CD8-positive, alpha-beta memory T cell (primary cell): Measurements from ENCODE around the gene JAG1. TPM values are rescaled to one million over a fixed set of nuclear protein-coding genes. Genes with fewer than 3 reads are reported as not detected.

Source experiments
- CTCF ChIA-PET: fragments of 350-600 bp; sonication (Branson Sonifier 250); formaldehyde crosslinking; loops from one replicate; lab custom pipeline; 2021; ENCODE audit warnings: antibody characterized with exemption; lab: Charles Lee
- POLR2A ChIA-PET: fragments of 350-600 bp; sonication (Branson Sonifier 250); formaldehyde crosslinking; loops from one replicate; lab custom pipeline; 2021; ENCODE audit warnings: antibody characterized with exemption; lab: Charles Lee
- DNase-seq, 5 donors: peaks; one replicate each; pipeline versions ENCODE4 v3.0.0 to v3.0.0-alpha.2; 2020 to 2022; ENCODE audit warnings: mixed read lengths in 1 of 5
- H3K27ac ChIP-seq: one replicate; pipeline ENCODE4 v1.7.0; 2013; ENCODE audit warnings: low read depth, mild to moderate bottlenecking, low read length, moderate library complexity
- H3K27me3 ChIP-seq: 2 replicates; pipeline ENCODE4 v1.7.0; 2013; ENCODE audit warnings: low read length, mild to moderate bottlenecking; ENCODE audit not compliant: insufficient read depth, poor library complexity, severe bottlenecking
- H3K36me3 ChIP-seq: 2 replicates; pipeline ENCODE4 v1.7.0; 2013; ENCODE audit warnings: mild to moderate bottlenecking, low read length, moderate library complexity; ENCODE audit not compliant: insufficient read depth
- H3K4me1 ChIP-seq: 2 replicates; pipeline ENCODE4 v1.7.0; 2013; ENCODE audit warnings: mild to moderate bottlenecking, low read length, moderate library complexity; ENCODE audit not compliant: insufficient read depth
- H3K4me3 ChIP-seq: 2 replicates; pipeline ENCODE4 v1.7.0; 2013; ENCODE audit warnings: mild to moderate bottlenecking, low read length
- H3K9me3 ChIP-seq: 2 replicates; pipeline ENCODE4 v1.7.0; 2013; ENCODE audit warnings: mild to moderate bottlenecking, low read length
- H3K27ac Mint-ChIP-seq, 8 donors: one replicate each; pipeline ENCODE4 v1.8.0; 2020 to 2021; ENCODE audit warnings: mixed read lengths in 8 of 8, mild to moderate bottlenecking in 6 of 8, inconsistent platforms in 3 of 8, moderate library complexity in 3 of 8
- H3K27me3 Mint-ChIP-seq, 2 donors: one replicate each; pipeline ENCODE4 v1.8.0; 2020 to 2021; ENCODE audit warnings: mixed read lengths in 2 of 2, mild to moderate bottlenecking in 1 of 2, moderate library complexity in 1 of 2
- H3K36me3 Mint-ChIP-seq, 3 donors: one replicate each; pipeline ENCODE4 v1.8.0; 2020 to 2021; ENCODE audit warnings: mixed read lengths in 3 of 3, inconsistent platforms in 1 of 3, mild to moderate bottlenecking in 1 of 3
- H3K4me1 Mint-ChIP-seq, 3 donors: one replicate each; pipeline ENCODE4 v1.8.0; 2020 to 2021; ENCODE audit warnings: mixed read lengths in 3 of 3, inconsistent platforms in 1 of 3, mild to moderate bottlenecking in 1 of 3
- H3K4me3 Mint-ChIP-seq, 7 donors: one replicate each; pipeline ENCODE4 v1.8.0; 2020 to 2021; ENCODE audit warnings: mixed read lengths in 7 of 7, mild to moderate bottlenecking in 6 of 7, moderate library complexity in 4 of 7, inconsistent platforms in 2 of 7
- H3K9me3 Mint-ChIP-seq, 5 donors: one replicate each; pipeline ENCODE4 v1.8.0; 2020 to 2022; ENCODE audit warnings: mixed read lengths in 5 of 5, mild to moderate bottlenecking in 3 of 5, moderate library complexity in 2 of 5, inconsistent platforms in 1 of 5
- polyA plus RNA-seq: library from polyadenylated mRNA; unstranded; fragments of 300-500 nt; fragmentation: Illumina TruSeq; gene quantifications from one replicate; pipeline ENCODE4 v1.2.3, GENCODE V29; 2021
- total RNA-seq, 2 experiments: library from RNA; stranded (reverse); gene quantifications; one replicate each; pipeline ENCODE4 v1.2.3, GENCODE V29; 2021

Gene JAG1
- total and polyA plus RNA-seq, 3 experiments from 2014 or later = 0.11 to 0.24 (median 0.24) TPM

GRCh38 chr20:10707791-10708190, 34.0 kb upstream of the JAG1 start:
- peaks cover 0 to 3% (median 0%) of the 10 kb centered on the region in 5 donors for H3K9me3 Mint-ChIP-seq
- no peaks in the 10 kb centered on the region for H3K9me3 ChIP-seq
- H3K27me3 ChIP-seq = no peaks in the 10 kb centered on the region
- ChIA-PET CTCF (no interaction called here), POLR2A (no interaction called here)
- no peak overlapping the region for H3K27ac Mint-ChIP-seq
- no peak overlapping the region for H3K27ac ChIP-seq
- no peaks in the 10 kb centered on the region for H3K4me1 ChIP-seq
- H3K36me3 Mint-ChIP-seq = no peaks in the 10 kb centered on the region
- no peaks in the 10 kb centered on the region for H3K4me1 Mint-ChIP-seq
- no peak for DNase-seq
- H3K36me3 ChIP-seq = no peaks in the 10 kb centered on the region
- no peak overlapping the region for H3K4me3 ChIP-seq
- H3K27me3 Mint-ChIP-seq = peaks cover 2 to 25% of the 10 kb centered on the region in 2 donors
- H3K4me3 Mint-ChIP-seq = no peak overlapping the region

GRCh38 chr20:10707068-10707467, 33.3 kb upstream of the JAG1 start:
- no peak overlapping the region for H3K4me3 ChIP-seq
- H3K27me3 ChIP-seq = no peaks in the 10 kb centered on the region
- no peak overlapping the region for H3K27ac ChIP-seq
- H3K4me1 ChIP-seq = no peaks in the 10 kb centered on the region
- Mint-ChIP-seq H3K27ac (no peak overlapping the region), H3K4me1 (no peaks in the 10 kb centered on the region), H3K36me3 (no peaks in the 10 kb centered on the region), H3K4me3 (no peak overlapping the region), H3K9me3 (peaks cover 0 to 3% (median 0%) of the 10 kb centered on the region in 5 donors), H3K27me3 (peaks cover 2 to 25% of the 10 kb centered on the region in 2 donors)
- no peaks in the 10 kb centered on the region for H3K36me3 ChIP-seq
- DNase-seq = no peak
- CTCF ChIA-PET = no interaction called here
- no peaks in the 10 kb centered on the region for H3K9me3 ChIP-seq
- POLR2A ChIA-PET = no interaction called here

GRCh38 chr20:10706460-10706811, 32.6 kb upstream of the JAG1 start:
- Histone ChIP-seq H3K27me3 (no peaks in the 10 kb centered on the region), H3K36me3 (no peaks in the 10 kb centered on the region), H3K9me3 (no peaks in the 10 kb centered on the region), H3K4me1 (no peaks in the 10 kb centered on the region), H3K27ac (no peak overlapping the region), H3K4me3 (no peak overlapping the region)
- POLR2A ChIA-PET = no interaction called here
- H3K36me3 Mint-ChIP-seq = no peaks in the 10 kb centered on the region
- H3K27me3 Mint-ChIP-seq = peaks cover 2 to 25% of the 10 kb centered on the region in 2 donors
- peaks cover 0 to 3% (median 0%) of the 10 kb centered on the region in 5 donors for H3K9me3 Mint-ChIP-seq
- no peaks in the 10 kb centered on the region for H3K4me1 Mint-ChIP-seq
- DNase-seq = no peak
- no peak overlapping the region for H3K4me3 Mint-ChIP-seq
- H3K27ac Mint-ChIP-seq = no peak overlapping the region
- CTCF ChIA-PET = no interaction called here

GRCh38 chr20:10705801-10706459, 32.1 kb upstream of the JAG1 start:
- peaks cover 2 to 25% of the 10 kb centered on the region in 2 donors for H3K27me3 Mint-ChIP-seq
- no peaks in the 10 kb centered on the region for H3K36me3 Mint-ChIP-seq
- H3K4me1 Mint-ChIP-seq = no peaks in the 10 kb centered on the region
- no peaks in the 10 kb centered on the region for H3K9me3 ChIP-seq
- H3K27ac ChIP-seq = no peak overlapping the region
- no peak for DNase-seq
- H3K4me3 Mint-ChIP-seq = no peak overlapping the region
- H3K27ac Mint-ChIP-seq = no peak overlapping the region
- H3K4me1 ChIP-seq = no peaks in the 10 kb centered on the region
- H3K36me3 ChIP-seq = no peaks in the 10 kb centered on the region
- no peaks in the 10 kb centered on the region for H3K27me3 ChIP-seq
- H3K4me3 ChIP-seq = no peak overlapping the region
- POLR2A ChIA-PET = no interaction called here
- peaks cover 0 to 3% (median 0%) of the 10 kb centered on the region in 5 donors for H3K9me3 Mint-ChIP-seq
- CTCF ChIA-PET = no interaction called here

- DNase-seq = no peak
- Mint-ChIP-seq H3K27me3 (peaks cover 2 to 29% of the 10 kb centered on the region in 2 donors), H3K4me1 (no peaks in the 10 kb centered on the region), H3K4me3 (no peak overlapping the region), H3K36me3 (no peaks in the 10 kb centered on the region), H3K27ac (no peak overlapping the region), H3K9me3 (peaks cover 0 to 5% (median 0%) of the 10 kb centered on the region in 5 donors)
- Histone ChIP-seq H3K4me3 (no peak overlapping the region), H3K27ac (no peak overlapping the region), H3K4me1 (no peaks in the 10 kb centered on the region), H3K27me3 (no peaks in the 10 kb centered on the region), H3K9me3 (no peaks in the 10 kb centered on the region), H3K36me3 (no peaks in the 10 kb centered on the region)
- POLR2A ChIA-PET = no interaction called here
- CTCF ChIA-PET = no interaction called here
These were observed 27.8 kb upstream of the JAG1 start for GRCh38 chr20:10701607-10702006.

GRCh38 chr20:10699941-10700340, 26.1 kb upstream of the JAG1 start:
- Histone ChIP-seq H3K4me1 (no peaks in the 10 kb centered on the region), H3K27ac (no peak overlapping the region), H3K27me3 (no peaks in the 10 kb centered on the region), H3K9me3 (no peaks in the 10 kb centered on the region), H3K4me3 (no peak overlapping the region), H3K36me3 (no peaks in the 10 kb centered on the region)
- no peaks in the 10 kb centered on the region for H3K36me3 Mint-ChIP-seq
- ChIA-PET POLR2A (no interaction called here), CTCF (no interaction called here)
- H3K4me3 Mint-ChIP-seq = no peak overlapping the region
- peaks cover 0 to 31% of the 10 kb centered on the region in 2 donors for H3K27me3 Mint-ChIP-seq
- no peaks in the 10 kb centered on the region for H3K4me1 Mint-ChIP-seq
- DNase-seq = no peak
- peaks cover 0 to 5% (median 0%) of the 10 kb centered on the region in 5 donors for H3K9me3 Mint-ChIP-seq
- no peak overlapping the region for H3K27ac Mint-ChIP-seq

- Histone ChIP-seq H3K4me1 (no peaks in the 10 kb centered on the region), H3K9me3 (no peaks in the 10 kb centered on the region), H3K27me3 (no peaks in the 10 kb centered on the region), H3K36me3 (no peaks in the 10 kb centered on the region), H3K27ac (no peak overlapping the region), H3K4me3 (no peak overlapping the region)
- Mint-ChIP-seq H3K27ac (no peak overlapping the region), H3K36me3 (no peaks in the 10 kb centered on the region), H3K27me3 (peaks cover under 1 to 31% of the 10 kb centered on the region in 2 donors), H3K4me1 (no peaks in the 10 kb centered on the region), H3K4me3 (no peak overlapping the region), H3K9me3 (peaks cover 0 to 5% (median 0%) of the 10 kb centered on the region in 5 donors)
- ChIA-PET POLR2A (no interaction called here), CTCF (no interaction called here)
- DNase-seq = no peak
These were observed 25.7 kb upstream of the JAG1 start for GRCh38 chr20:10699489-10699888.

GRCh38 chr20:10696650-10697049, 22.9 kb upstream of the JAG1 start:
- H3K27ac ChIP-seq = no peak overlapping the region
- CTCF ChIA-PET = interaction anchor here (1.0 kb wide), 1 partner anchor 321 kb away, joined by 3 read pairs; no protein-coding TSS in a partner anchor
- no peak overlapping the region for H3K27ac Mint-ChIP-seq
- H3K4me3 Mint-ChIP-seq = no peak overlapping the region
- H3K36me3 Mint-ChIP-seq = no peaks in the 10 kb centered on the region
- no peaks in the 10 kb centered on the region for H3K4me1 Mint-ChIP-seq
- H3K36me3 ChIP-seq = no peaks in the 10 kb centered on the region
- no peak for DNase-seq
- no peaks in the 10 kb centered on the region for H3K27me3 ChIP-seq
- no peaks in the 10 kb centered on the region for H3K4me1 ChIP-seq
- H3K9me3 ChIP-seq = no peaks in the 10 kb centered on the region
- H3K9me3 Mint-ChIP-seq = peaks cover 0 to 2% (median 0%) of the 10 kb centered on the region in 5 donors
- POLR2A ChIA-PET = no interaction called here
- no peak overlapping the region for H3K4me3 ChIP-seq
- H3K27me3 Mint-ChIP-seq = peaks cover 3 to 23% of the 10 kb centered on the region in 2 donors
